HG02973 (cell line): ENCODE data around the gene PSMB9.
"Not testable (repeated sequence)": the region's sequence is repeated elsewhere in the genome, so short reads cannot be mapped to it uniquely, and the experiment has no call there.

ENCODE experiments used
- ATAC-seq: cut with Tn5 transposase; IDR thresholded peaks from one replicate; pipeline ENCODE4 v1.9.1; 2021; ENCODE audit warnings: moderate library complexity; ENCODE audit not compliant: unreplicated experiment

The PSMB9 gene

DNA sequence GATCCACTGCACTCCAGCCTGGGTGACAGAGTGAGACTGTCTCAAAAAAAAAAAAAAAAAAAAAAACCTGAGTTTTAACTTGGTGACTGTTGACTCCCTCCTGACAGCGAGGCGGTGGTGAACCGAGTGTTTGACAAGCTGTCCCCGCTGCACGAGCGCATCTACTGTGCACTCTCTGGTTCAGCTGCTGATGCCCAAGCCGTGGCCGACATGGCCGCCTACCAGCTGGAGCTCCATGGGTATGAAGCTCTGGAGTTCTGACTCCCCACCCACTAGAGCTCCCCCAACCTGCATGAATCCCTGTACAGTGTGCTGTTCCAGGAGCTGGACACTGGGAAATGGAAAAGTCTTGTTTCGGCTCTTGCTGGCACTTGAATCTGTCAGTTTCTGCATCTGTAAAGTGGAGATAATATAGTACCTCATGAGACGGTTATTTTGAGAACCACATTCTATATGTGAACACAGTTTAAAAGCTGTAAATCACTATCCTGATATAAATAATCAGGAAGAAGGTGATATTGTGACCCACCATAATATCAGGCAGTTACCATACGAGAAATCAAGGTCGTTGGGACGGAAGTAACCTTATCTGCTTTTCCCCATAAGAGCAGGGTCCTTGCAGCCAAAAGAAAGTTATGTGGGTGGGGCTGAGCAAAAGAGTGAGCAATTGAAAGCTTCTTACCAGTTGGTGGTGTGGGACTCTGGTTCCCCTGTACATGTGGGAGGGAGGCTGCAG, 3.3 kb downstream of the PSMB9 start:
- ATAC-seq: no peak

DNA sequence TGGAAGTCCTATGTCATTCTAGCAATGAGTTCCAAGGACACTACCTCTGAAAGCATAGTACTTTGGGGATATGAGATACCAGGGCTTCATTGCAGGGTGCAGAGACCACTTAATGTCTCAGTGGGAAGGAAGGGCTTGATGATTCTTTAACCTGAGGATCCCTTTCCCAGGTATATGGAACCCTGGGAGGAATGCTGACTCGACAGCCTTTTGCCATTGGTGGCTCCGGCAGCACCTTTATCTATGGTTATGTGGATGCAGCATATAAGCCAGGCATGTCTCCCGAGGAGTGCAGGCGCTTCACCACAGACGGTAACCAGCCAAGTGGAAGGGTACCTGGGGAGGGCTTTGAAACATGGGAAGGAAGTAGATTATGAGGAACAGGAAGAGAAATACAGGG, 4.2 kb downstream of the PSMB9 start:
- no peak for ATAC-seq

DNA sequence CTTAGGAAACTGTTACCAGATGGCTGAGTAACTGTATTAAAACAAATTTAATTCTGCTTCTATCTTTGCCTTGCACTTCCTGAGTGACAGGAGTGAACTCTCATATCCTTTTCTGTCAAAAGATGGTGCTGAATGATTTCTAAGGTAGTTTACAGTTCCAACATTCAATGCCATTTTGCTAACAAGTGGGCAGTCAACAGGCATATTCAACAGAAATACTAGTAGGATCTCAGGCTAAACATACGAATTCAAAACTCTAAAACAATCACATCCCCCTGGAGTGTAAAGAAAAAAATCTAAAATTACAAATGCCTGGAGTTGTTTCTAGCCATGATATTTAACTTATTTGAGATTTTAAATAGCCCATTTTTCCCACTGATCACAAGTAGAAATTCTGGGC, 6.7 kb downstream of the PSMB9 start:
- ATAC-seq: no peak

DNA sequence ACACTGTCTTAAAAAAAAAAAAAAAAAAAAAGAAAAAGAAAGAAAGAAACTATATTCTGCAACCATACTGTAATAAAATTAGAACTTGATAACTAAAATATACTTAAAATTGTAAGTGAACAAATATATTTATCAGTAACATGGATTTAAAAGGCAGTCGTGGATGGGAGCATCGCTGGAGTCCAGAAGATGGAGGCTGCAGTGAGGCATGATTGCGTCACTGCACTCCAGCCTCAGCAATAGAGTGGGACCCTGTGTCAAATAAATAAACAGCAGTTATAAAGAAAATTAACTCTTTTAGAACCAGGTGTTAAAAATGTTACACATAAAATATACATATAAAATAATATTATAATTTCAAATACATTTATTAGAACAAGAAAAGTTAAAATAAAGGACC, 8.7 kb downstream of the PSMB9 start:
- no peak for ATAC-seq

DNA sequence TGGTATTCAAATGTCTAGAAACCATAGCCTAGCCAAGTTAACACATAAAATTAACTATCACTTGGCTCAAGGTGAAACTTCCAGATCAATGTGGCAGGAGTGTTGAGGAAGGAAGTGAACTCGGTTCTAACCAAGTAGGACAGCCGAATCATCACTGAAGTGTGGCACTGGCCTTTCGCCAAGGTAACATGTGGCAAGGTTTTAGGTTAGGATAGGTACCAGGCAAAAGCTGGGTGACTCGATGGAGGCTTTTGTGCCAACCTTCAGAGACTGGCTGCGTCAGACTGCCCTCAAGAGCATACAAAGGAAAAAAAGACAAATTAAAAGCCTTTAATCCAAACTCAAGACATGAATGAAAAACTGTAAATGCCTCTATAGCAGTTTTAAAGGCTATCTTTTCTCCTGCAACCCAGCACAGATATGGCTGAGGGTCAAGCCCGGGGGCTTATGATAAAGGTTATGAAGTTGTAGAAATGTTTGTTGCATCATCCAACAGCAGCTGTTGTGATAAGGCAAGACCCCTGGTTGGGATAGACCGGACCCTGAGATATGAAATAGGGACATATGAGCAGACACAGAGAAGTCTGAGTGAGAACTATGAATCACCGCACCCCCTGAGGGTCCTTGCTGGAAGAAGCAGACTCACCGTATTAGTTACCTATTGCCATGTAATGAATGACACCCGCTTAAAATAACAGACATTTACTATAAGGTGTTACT, 11.9 kb downstream of the PSMB9 start:
- ATAC-seq: no peak

DNA sequence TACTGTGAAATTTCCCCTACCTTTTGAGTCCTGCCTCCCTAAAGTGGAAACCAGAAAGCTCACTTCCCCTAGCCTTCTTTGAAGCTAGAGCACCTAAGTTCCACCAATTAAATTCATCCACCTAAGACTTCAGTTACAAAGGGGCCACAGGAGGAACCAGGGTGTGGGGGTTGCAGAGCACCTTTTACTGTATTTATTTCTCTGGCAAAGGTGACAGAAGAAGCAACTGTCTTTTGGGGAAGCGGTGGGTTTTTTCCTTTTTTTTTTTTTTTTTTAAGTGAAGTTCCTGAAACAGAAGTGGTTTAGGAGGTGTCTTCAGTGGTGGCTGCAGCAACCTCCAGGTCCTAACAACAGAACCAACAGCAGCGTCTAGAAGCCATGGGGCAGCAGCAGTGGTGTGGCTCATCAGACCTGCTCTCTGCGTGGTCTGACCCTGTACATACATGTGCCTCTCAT, 13.1 kb downstream of the PSMB9 start:
- ATAC-seq: no peak

DNA sequence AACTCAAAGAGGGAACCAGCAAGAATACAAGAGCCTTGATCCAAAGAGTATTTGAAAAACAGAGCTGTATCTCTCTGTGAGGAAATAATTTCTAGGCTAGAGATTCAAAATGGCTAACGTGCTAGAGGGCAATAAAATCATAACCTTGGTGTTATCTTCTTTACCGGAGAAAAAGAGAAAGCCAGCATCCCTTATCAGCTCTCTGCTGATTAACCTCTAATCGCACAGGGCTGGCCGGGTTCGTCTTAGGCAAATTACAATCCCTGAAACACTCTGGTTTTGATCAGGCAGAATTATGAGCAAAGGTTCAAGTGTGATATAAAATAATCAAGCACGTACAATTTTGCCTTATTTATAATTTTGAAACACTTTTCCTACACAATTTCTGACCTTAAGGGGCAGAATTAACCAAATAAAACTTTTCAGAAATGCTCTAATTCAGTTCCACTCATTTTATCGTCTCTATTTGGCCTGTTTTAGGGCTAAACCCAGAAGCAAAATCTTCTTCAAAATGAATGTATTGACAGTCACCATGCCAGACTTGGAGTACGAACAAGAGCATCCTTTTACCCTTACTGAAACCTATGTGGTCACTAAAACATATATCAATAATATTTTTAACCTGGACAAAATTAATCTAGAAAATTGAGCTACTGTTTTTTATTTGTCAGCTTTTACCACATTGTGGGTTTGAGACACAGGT, 13.7 kb downstream of the PSMB9 start:
- ATAC-seq: no peak

DNA sequence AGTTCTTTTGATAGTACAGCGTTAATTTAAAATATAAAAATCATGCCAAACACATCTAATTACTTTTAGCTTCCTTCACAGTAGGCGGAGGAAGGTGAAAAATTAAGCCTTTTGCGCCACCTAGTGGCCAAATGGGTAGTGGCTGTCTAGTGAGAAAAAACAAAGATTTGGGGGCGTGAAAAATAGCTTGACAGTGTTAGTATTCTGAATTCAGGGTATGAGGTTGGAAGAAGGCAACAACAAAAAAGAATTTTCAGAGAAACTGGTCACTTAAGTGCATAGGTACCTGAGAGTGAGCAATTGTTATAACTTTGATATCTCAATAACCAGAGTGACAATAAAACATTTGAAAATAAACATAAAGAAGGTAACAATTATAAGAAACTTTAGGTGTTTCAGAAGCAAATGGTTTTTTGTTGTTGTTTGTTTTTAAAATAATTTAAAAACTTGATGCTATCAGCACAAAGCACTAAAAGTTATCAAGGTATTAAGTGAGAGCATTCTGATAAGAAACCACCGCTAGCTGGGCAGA, 14.3 kb downstream of the PSMB9 start:
- no peak for ATAC-seq

DNA sequence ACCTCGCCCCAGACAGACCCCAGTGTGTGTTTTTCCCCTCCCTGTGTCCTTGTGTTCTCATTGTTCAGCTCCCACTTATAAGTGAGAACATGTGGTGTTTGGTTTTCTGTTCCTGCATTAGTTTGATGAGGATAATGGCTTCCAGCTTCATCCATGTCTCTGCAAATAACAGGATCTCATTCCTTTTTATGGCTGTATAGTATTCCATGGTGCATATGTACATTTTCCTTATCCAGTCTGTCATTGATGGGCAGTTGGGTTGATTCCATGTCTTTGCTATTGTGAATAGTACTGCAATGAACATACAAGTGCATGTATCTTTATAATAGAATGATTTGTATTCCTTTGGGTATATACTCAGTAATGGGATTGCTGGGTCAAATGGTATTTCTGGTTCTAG, 20.0 kb downstream of the PSMB9 start:
- ATAC-seq: not testable (repeated sequence)

DNA sequence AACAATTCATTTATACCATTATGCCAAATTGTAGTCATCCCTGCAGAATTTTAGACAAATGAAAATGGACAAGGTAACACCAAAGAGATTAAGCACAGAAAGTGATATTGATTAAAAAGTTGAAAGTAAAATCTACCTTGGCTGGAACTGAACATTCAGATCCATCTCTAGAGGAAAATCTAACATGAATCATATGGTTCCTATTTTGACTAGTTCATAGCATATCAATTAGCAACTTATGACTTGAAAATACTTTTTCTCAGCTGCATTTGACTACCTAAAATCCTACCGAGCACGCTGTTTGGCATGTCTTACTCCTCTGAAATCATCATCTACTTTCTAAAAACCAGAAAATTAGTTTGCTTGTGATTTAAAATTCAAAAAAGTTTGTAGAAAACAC, 22.6 kb downstream of the PSMB9 start:
- no peak for ATAC-seq

DNA sequence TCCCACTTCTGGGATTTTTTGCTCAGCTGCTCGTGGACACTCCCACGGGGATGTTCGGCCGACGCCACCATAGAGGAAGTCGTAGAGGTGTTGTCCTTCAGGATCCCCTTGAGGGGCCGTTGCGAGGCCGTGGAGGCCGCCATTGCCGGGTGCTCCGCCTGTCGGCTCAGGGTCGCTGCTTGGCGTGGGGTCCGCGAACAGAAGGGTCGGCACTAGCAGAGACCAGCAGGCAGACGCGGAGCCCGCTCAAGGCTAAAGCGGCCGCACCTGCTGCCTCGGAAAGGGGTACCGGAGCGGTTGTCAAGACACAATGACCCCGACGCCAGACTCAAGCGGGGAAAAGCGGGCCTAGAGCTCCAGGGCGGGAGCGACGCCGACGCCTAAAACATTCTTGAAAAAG, 25.7 kb downstream of the PSMB9 start:
- no peak for ATAC-seq

DNA sequence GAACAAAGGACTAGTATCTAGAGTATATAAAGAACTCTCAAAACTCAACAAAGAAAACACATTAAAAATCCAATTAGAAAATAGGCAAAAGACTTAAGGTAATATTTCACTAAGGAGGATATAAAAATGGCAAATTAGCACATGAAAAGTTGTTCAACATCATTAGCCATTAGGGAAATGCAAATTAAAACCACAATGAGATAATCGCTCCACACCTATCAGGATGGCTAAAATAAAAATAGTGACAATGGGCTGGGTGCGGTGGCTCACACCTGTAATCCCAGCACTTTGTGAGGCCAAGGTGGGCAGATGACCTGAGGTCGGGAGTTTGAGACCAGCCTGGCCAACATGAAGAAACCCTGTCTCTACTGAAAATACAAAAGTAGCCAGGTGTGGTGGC, 27.0 kb downstream of the PSMB9 start:
- not testable (repeated sequence) for ATAC-seq

DNA sequence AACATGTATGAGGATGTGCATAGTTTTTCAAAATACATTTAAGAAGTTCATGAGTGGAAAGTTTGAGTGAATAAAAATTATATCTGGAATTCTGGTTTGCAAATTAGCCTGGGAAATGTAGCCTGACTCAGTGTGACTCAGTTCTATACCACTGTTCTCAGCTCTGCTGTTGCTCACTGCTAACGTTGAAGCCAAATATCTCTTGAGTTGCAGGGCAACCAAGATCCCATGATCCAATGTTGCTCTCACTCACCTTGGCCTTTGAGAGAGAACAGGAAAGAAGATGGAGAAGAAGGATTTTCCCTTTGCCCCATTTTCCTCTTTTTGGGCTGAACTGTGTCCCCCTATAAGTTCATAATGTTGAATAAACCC, 28.9 kb downstream of the PSMB9 start:
- ATAC-seq: no peak

DNA sequence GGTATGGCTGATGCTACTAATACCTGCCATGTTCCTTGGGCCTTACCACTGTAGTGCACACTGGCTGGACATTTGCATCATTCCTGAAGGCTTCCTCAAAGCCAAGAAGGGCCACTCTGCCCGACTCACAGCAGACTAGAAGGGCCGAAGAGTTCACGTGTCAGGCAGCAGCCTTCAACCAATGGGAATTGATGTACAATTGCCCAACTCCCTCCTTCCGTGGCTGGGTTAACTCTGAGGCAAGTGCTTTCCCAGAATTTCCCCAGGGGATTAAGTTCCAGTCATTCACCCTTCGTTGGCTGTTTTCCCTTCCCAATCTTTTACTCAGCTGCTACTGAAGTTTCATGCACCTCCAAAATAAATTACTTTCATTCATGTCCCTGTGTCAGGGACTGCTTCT, 29.8 kb downstream of the PSMB9 start:
- no peak for ATAC-seq

DNA sequence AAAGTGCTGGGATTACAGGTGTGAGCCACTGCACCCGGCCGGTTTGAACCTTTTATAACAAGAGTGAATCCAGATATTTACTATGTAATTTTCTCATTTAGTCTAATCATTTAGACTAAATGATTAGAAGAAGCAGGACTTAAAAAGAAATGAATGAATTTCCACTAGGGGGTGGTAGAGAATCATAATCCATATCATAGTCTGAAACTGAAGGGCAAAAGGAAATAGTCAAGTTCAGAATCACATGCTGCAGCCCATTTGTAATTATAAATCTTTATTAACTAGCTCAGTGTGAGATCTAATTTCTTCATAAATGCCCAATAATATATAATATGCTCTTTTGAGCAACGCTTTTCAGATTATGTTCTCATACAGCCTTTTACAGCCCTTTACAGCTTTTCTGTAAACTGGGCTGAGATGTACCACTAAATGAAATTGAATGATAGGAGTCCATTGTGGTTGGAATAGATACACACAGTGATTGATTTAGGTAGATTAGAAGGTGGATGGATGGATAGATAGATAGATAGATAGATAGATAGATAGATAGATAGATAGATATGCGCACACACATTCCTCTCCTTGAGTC, 31.8 kb downstream of the PSMB9 start:
- no peak for ATAC-seq

DNA sequence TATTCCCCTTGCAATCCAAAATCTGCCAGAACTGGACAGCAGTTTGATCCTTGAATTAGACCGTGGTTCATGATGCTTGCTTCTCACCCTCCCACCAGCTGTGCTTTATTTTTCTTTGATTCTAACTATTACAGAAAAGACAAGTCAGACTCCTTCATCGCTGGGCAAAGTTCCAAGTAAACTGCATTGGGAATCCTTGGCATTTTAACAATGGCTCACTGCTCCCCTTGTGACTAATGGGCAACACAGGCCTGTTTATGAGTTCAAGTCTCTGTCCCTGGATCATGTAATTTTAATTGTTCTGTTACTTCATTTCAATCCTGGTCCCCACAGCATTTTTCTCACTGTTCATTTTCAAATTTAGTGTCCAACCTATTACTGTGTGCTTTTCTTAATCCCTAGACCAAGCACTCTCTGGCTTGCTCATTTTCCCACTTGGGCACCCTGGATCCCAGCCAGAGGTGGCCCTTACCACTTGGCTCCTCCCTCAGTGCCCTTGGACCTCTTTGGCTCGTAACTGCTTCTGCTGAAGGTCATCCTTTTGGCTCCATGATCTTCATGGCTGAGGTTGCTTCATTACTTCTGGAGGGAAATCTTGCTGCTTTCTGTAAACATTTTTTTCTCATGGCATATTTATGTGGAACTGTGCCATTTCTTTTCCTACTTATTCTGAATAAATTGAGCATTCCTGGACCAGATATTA, 32.8 kb downstream of the PSMB9 start:
- ATAC-seq: no peak

DNA sequence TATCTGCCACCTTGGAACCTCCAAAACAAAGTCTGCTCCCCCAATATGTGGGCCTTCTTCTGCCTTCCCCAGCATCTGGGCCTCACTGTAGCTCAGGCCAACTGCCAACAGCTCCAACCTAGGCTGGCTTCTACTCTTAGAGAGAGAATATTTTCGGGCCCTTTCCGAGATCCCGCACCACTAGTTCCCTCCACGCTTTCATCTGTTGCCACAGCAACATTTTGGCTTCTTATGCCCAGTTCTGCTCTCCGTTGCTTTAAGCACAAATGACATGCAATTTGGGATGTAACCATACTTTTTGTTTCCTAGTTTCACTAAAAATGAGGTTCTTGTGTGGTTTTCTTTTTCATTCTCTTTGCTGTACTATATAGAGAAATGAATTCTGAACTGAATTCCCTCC, 33.6 kb downstream of the PSMB9 start:
- ATAC-seq: no peak

DNA sequence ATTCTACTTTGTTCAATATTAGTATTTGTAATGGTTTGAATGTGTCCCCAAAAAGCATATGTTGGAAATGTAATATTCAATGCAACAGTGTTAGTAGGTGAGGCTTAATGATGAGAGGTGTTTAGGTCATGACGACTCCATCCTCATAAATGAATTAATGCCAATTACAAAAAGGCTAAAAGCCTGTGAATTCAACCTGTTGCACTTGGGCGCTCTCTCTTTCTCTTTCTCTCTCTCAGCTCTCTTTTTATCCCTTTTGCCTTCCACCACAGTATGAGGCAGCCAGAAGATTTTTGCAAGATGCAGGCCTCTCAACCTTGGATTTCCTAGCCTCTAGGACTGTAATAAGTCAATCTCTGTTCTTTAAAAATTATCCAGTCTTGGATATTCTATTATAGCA, 34.6 kb downstream of the PSMB9 start:
- ATAC-seq: no peak

DNA sequence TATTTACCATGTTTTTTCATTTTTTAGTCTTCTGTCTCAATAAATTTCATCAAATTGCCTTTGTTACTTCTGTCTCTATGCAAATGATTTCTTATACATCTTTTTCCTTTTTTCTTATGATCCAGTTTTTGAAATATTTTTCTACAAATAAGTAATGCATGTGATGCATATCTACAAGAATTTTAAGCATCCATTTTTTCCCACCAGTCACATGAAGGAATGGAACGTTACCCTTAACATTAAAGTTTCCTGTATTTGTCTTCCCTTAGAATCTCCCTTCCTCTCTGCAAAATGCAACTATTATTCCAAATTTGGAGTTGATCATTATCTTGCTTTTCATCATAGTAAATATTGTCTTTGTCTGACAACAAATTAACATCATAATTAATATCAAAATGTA, 35.5 kb downstream of the PSMB9 start:
- ATAC-seq: no peak

DNA sequence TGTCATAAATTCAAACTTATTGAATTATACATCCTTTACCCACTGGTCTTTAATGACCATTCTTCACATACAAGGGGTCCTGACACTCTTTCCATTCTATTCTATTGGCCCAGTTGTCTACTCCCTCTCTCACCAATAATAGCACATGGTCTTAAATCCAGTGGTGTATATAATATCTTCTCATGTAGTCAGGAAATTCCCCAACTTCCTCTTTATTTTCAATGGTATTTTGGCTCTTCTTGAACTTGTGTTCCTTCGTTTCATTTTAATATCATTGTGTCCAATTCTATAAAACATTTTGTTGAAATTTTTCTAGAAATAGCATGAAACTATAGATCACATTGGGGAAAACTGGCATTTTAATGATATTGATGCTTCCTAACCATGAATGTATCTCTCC, 36.8 kb downstream of the PSMB9 start:
- no peak for ATAC-seq
